Right lobe of liver (tissue), 6 donors: ENCODE measurements around the gene ACOX1. TPM values are rescaled to one million over a fixed set of nuclear protein-coding genes. Genes with fewer than 3 reads are reported as not detected.

Experiments
- ATAC-seq, 4 donors: fragments of 200-7000 bp; cut with Tn5 transposase; one replicate each; pipeline ENCODE4 v1.9.1; 2020; ENCODE audit warnings: mild to moderate bottlenecking in 4 of 4, moderate library complexity in 4 of 4
- DNase-seq, 3 donors: peaks; one replicate each; pipeline ENCODE4 v3.0.0-alpha.2; 2020
- H3K27ac ChIP-seq, 3 donors: fragments of 200-600 bp; one replicate each; pipeline ENCODE4 v1.8.0; 2022
- H3K27me3 ChIP-seq, 2 donors: fragments of 200-600 bp; one replicate each; pipeline ENCODE4 v1.8.0; 2022
- H3K36me3 ChIP-seq, 4 donors: fragments of 200-600 bp; sonication (generic) in 1 of 4; one replicate each; pipeline versions ENCODE4 v1.5.1 to v1.8.0; 2017 to 2022; ENCODE audit warnings: control low read depth in 1 of 4
- H3K4me1 ChIP-seq, 4 donors: fragments of 200-600 bp; sonication (generic) in 1 of 4; one replicate each; pipeline versions ENCODE4 v1.5.1 to v1.8.0; 2017 to 2022; ENCODE audit warnings: control low read depth in 1 of 4
- H3K4me3 ChIP-seq, 3 donors: fragments of 200-600 bp; one replicate each; pipeline ENCODE4 v1.8.0; 2022
- H3K9me3 ChIP-seq, 4 donors: fragments of 200-600 bp; sonication (generic) in 1 of 4; one replicate each; pipeline versions ENCODE4 v1.5.1 to v1.8.0; 2017 to 2022; ENCODE audit warnings: control low read depth in 1 of 4
- POLR2A ChIP-seq: fragments of 450-650 bp; IDR thresholded peaks from one replicate; pipeline ENCODE4 v1.6.1; 2017; ENCODE audit warnings: antibody characterized with exemption, mild to moderate bottlenecking
- WGBS: methylation state at CpG from one replicate; pipeline ENCODE4 v1.1.6; 2018; ENCODE audit warnings: low coverage, low lambda C conversion rate; ENCODE audit not compliant: insufficient coverage; ENCODE audit errors: missing lambda C conversion rate; 5-methylcytosine and 5-hydroxymethylcytosine counted together
- intact Hi-C, 2 donors: fragments of 100-400 bp; cut with DNase I; formaldehyde crosslinking; loops; one replicate each; pipeline versions ENCODE4 v1.11.2 to v1.14.1; 2022
- total RNA-seq, 6 experiments: library from RNA; depleted of rRNA in 2 of 6; stranded (reverse); fragments of >200 nt in 2 of 6; fragmentation: NEBNext Ultra II Directional in 3 of 6; extraction: Animal tissue kit (Norgen Biotek cat#: 25700) in 3 of 6; gene quantifications; one replicate each; pipeline versions ENCODE4 v1.1.0 to v1.2.4, GENCODE V29; 2016 to 2023
- TF ChIP-seq, protein P1 (sequence below), 4 donors: fragments of 200-600 bp in 3 of 4; fragments of 450-650 bp in 1 of 4; IDR thresholded peaks; one replicate each; pipeline versions ENCODE4 v1.5.1 to v1.8.0; 2016 to 2022; ENCODE audit warnings: antibody characterized with exemption in 4 of 4, mild to moderate bottlenecking in 2 of 4
- donor health status: DM: no; HTN: yes; CAD: no.
- donor health status: DM: no; HTN: no; CAD: no.
- donor health status: DM: no; HTN: no; CAD: no.
- donor health status: DM: no; HTN: yes; CAD: no.
- donor health status: DM: no; HTN: yes; CAD: no.

ACOX1 gene
- total RNA-seq, 6 experiments from 2014 or later = 112 to 202 (median 190) TPM

DNA sequence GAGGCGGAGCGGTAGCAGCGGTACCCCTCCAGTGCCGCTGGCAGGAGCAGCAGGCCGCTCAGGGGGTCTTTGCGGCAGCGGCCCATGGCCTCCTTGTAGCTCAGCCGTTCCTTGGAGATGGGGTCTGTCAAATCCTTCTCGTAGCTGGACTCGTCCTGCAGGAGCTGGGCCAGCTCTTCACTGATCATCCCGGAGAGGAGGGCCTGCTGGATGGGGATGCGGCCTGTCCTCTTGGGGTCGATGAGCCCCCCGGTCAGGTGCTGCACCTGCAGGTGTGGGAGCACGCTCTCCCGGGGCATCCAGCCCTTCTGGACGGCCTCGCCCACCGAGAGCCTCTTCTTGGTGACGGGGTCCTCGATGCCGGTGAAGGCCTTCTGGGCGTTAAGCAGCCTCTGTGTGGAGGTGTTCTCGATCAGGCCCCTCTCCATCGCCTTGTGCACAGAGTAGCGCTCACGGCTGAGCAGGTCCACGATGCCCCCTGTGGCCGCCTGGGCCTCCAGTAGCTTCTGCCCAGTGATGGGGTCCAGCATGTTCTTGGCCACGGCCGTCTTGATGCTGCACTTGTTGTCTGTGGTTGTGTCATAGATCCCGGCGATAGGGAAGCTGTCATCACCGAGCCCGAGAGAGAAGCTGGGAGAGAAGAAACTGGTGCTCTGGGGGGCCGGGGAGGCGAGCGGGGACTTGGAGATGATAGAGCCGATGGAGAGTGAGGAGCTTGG lies 28.3 kb upstream of the ACOX1 start:
- intact Hi-C loops = loop anchor here (5.0 kb wide), 1 partner anchor 100 kb away; no protein-coding TSS in a partner anchor
- H3K9me3 ChIP-seq = no peaks in the 10 kb centered on the region
- H3K27me3 ChIP-seq = no peaks in the 10 kb centered on the region
- WGBS = 91% methylated on average over 15 of the region's 39 CpGs
- DNase-seq (no peak), ATAC-seq (no peak)
- H3K4me1 ChIP-seq = peaks cover 0 to 24% (median 12%) of the 10 kb centered on the region in 4 donors
- no peak overlapping the region for H3K27ac ChIP-seq
- TF ChIP-seq, protein P1, sequence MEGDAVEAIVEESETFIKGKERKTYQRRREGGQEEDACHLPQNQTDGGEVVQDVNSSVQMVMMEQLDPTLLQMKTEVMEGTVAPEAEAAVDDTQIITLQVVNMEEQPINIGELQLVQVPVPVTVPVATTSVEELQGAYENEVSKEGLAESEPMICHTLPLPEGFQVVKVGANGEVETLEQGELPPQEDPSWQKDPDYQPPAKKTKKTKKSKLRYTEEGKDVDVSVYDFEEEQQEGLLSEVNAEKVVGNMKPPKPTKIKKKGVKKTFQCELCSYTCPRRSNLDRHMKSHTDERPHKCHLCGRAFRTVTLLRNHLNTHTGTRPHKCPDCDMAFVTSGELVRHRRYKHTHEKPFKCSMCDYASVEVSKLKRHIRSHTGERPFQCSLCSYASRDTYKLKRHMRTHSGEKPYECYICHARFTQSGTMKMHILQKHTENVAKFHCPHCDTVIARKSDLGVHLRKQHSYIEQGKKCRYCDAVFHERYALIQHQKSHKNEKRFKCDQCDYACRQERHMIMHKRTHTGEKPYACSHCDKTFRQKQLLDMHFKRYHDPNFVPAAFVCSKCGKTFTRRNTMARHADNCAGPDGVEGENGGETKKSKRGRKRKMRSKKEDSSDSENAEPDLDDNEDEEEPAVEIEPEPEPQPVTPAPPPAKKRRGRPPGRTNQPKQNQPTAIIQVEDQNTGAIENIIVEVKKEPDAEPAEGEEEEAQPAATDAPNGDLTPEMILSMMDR (IDR thresholded peaks at IDR 0.05) = no peak
- H3K36me3 ChIP-seq = no peaks in the 10 kb centered on the region
- H3K4me3 ChIP-seq = no peak overlapping the region

DNA sequence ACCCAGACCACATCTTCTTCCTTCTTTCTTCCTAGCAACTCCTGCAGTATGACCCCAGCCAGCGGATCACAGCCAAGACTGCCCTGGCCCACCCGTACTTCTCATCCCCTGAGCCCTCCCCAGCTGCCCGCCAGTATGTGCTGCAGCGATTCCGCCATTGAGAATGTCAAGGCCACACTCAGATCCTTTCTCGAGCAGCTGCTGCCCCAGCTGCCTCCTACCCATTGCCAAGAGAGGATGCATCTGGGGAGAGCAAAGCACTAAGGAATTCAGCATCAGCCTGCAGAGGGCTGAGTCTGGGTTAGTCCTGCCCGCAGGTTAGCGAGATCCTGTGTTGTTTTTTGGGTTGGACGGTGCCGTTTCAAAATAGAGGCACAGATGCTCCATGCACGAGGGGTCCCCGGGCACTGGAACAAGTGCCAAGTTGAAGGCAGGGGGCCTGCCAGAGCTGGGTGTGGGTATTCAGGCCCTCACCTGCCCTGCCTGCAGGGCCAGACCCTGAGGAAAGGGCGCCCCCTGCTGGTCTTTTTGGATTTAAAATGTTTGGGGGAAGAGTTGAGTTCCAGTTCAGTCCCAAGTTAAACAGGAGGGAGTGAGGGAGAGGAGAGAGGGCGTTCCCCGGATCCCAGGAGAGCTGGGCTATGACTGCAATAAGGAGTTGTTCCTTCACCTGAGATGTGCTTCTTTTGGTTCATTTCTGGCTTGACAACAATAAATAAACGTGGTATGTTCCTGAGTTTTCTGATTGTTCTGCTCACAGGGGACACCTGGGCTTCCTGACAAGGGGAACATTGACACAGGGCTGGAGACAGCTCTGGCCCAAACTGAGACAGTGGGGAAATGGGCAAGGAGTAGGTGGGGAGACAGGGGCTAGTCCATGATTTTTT lies 26.5 kb upstream of the ACOX1 start:
- peaks cover 0 to 27% (median 13%) of the 10 kb centered on the region in 4 donors for H3K4me1 ChIP-seq
- H3K27ac ChIP-seq = no peak overlapping the region
- H3K4me3 ChIP-seq = no peak overlapping the region
- TF ChIP-seq, protein P1 (IDR thresholded peaks at IDR 0.05) = peak; percentile 79 to 87 (median 80)
- TF ChIP-seq POLR2A = no peak
- DNase-seq (peak; percentile 71 to 90 (median 77)), ATAC-seq (peak; percentile 49 to 59 (median 54))
- WGBS = 31% methylated on average over 12 of the region's 16 CpGs
- no peaks in the 10 kb centered on the region for H3K9me3 ChIP-seq
- intact Hi-C loops = loop anchor here (5.0 kb wide), 1 partner anchor 98 kb away; no protein-coding TSS in a partner anchor
- no peaks in the 10 kb centered on the region for H3K27me3 ChIP-seq
- no peaks in the 10 kb centered on the region for H3K36me3 ChIP-seq

DNA sequence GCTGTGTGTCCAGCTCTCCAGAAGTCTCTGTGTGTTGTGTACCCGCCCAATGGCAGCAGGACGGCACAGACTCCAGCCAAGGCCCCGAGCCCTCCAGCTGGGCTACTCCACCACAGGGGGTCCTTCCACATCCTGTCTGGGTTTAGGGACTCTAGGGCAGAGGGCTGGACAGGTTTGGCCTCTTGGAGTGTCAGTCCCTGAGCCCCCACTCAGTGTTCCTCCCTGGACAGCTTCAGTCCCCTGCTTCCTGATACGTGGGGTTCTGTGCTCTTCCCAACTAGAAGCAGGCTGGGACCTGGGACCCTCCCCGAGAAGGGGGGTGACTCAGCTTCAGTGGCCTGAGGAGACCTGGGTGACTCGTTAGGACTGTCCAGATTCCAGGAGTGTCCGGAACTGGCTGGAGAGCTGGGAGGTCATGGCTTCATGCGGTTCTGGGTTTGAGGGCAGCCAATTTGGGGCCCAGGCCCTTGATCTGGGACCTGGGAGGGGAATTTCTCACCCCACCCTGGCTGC lies 25.8 kb upstream of the ACOX1 start:
- Histone ChIP-seq H3K36me3 (no peaks in the 10 kb centered on the region), H3K27ac (peak overlapping the region in 1 of 3 donors; percentile 15), H3K27me3 (no peaks in the 10 kb centered on the region), H3K9me3 (no peaks in the 10 kb centered on the region), H3K4me1 (peaks cover 0 to 34% (median 17%) of the 10 kb centered on the region in 4 donors), H3K4me3 (no peak overlapping the region)
- peak in 1 of 3 donors; percentile 12 for DNase-seq
- intact Hi-C loops = loop anchor here (5.0 kb wide), 1 partner anchor 98 kb away; no protein-coding TSS in a partner anchor
- no peak for ATAC-seq
- TF ChIP-seq, protein P1 (IDR thresholded peaks at IDR 0.05) = no peak
- no peak for TF ChIP-seq POLR2A
- no CpG with 5 or more reads among the region's 8 CpGs for WGBS

DNA sequence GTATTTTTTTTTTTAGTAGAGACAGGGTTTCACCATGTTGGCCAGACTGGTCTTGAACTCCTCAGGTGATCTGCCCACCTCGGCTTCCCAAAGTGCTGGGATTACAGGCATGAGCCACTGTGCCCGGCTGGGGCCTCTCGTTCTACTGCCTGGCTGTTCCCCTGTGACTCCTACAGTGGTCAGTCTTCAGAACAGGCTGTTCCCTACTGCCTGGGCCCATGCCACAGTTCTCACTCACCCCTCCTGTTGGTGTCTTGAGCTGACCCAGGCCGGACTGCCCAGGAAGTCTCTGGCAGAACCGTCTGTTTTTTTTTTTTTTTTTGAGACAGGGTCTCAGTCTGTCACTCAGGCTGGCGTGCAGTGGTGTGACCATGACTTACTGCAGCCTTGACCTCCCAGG lies 24.9 kb upstream of the ACOX1 start:
- H3K9me3 ChIP-seq = no peaks in the 10 kb centered on the region
- H3K27me3 ChIP-seq = no peaks in the 10 kb centered on the region
- WGBS = 8% methylated on average over 3 of the region's 6 CpGs
- H3K4me3 ChIP-seq = no peak overlapping the region
- H3K4me1 ChIP-seq = peaks cover 0 to 43% (median 21%) of the 10 kb centered on the region in 4 donors
- H3K36me3 ChIP-seq = no peaks in the 10 kb centered on the region
- intact Hi-C loops = no loop called here
- ATAC-seq (peak in 2 of 4 donors; percentile 4 to 18), DNase-seq (peak in 1 of 3 donors; percentile 54)
- H3K27ac ChIP-seq = peak overlapping the region; percentile 4 to 77 (median 69)
- TF ChIP-seq, protein P1 (IDR thresholded peaks at IDR 0.05) = no peak
- no peak for TF ChIP-seq POLR2A
